H1 (cell line): ENCODE measurements around the gene LIPG. TPM values are rescaled to one million over a fixed set of nuclear protein-coding genes. Genes with fewer than 3 reads are reported as not detected.

Source experiments
- CTCF ChIA-PET: fragments of 300-600 bp; sonication (Branson Sonifier 250); formaldehyde crosslinking; loops from one replicate; lab custom pipeline; 2021; ENCODE audit not compliant: partially characterized antibody; lab: Charles Lee
- POLR2A ChIA-PET: fragments of 300-600 bp; sonication (Branson Sonifier 250); formaldehyde crosslinking; loops from one replicate; lab custom pipeline; 2021; ENCODE audit warnings: inconsistent platforms; ENCODE audit not compliant: partially characterized antibody; lab: Charles Lee
- DNase-seq, 2 experiments: peaks; one replicate each; pipeline versions ENCODE4 v3.0.0 to v3.0.0-alpha.2; 2010 to 2022; ENCODE audit warnings: low spot score in 2 of 2, low read depth in 1 of 2, mixed read lengths in 1 of 2
- FAIRE-seq: peaks from 2 replicates; lab custom pipeline; 2011; peaks lifted over from hg19 to GRCh38; lab: Jason Lieb, UNC
- H2AFZ ChIP-seq: 2 replicates; pipeline ENCODE4 v1.8.1; 2012; ENCODE audit warnings: low read length, inconsistent platforms
- H2AK5ac ChIP-seq: 2 replicates; pipeline ENCODE4 v1.6.1; 2013; ENCODE audit warnings: low read depth, low read length
- H2BK120ac ChIP-seq: replicated peaks from 2 replicates; pipeline ENCODE3; 2013; ENCODE audit warnings: low read depth, low read length, inconsistent platforms
- H2BK12ac ChIP-seq: 2 replicates; pipeline ENCODE4 v1.6.1; 2013; ENCODE audit warnings: low read depth, low read length
- H2BK15ac ChIP-seq: 2 replicates; pipeline ENCODE4 v1.6.1; 2013; ENCODE audit warnings: low read length
- H2BK20ac ChIP-seq: 2 replicates; pipeline ENCODE4 v1.6.1; 2013; ENCODE audit warnings: low read length
- H2BK5ac ChIP-seq: 2 replicates; pipeline ENCODE4 v1.6.1; 2013; ENCODE audit warnings: low read depth, low read length
- H3K14ac ChIP-seq: 2 replicates; pipeline ENCODE4 v1.6.1; 2013; ENCODE audit warnings: inconsistent platforms; ENCODE audit not compliant: insufficient read length
- H3K18ac ChIP-seq: 2 replicates; pipeline ENCODE4 v1.6.1; 2013; ENCODE audit warnings: low read length; ENCODE audit errors: extremely low read depth
- H3K23ac ChIP-seq: 2 replicates; pipeline ENCODE4 v1.6.1; 2013; ENCODE audit warnings: inconsistent platforms; ENCODE audit not compliant: insufficient read length
- H3K23me2 ChIP-seq: 2 replicates; pipeline ENCODE4 v1.6.1; 2013; ENCODE audit warnings: low read depth, low read length
- H3K27ac ChIP-seq: 2 replicates; pipeline ENCODE4 v1.6.1; 2011; ENCODE audit warnings: low read depth, low read length, inconsistent platforms
- H3K27me3 ChIP-seq, 4 experiments: replicated peaks in 1 of 4; 1 replicate in 1 of 4; 2 replicates in 3 of 4; pipeline versions ENCODE4 v1.6.1 to v1.8.1; 2011 to 2013; ENCODE audit warnings: low read length in 3 of 4, mild to moderate bottlenecking in 3 of 4, inconsistent platforms in 2 of 4, mixed read lengths in 2 of 4, moderate library complexity in 1 of 4; ENCODE audit not compliant: control insufficient read depth in 3 of 4, insufficient read depth in 3 of 4; ENCODE audit errors: extremely low read depth in 1 of 4
- H3K36me3 ChIP-seq, 4 experiments: 2 replicates each; pipeline versions ENCODE4 v1.6.1 to v1.8.1; 2011 to 2013; ENCODE audit warnings: mild to moderate bottlenecking in 4 of 4, low read length in 3 of 4, moderate library complexity in 2 of 4, control low read depth in 1 of 4, inconsistent platforms in 1 of 4; ENCODE audit not compliant: insufficient read depth in 4 of 4, control insufficient read depth in 2 of 4
- H3K4ac ChIP-seq: replicated peaks from 2 replicates; pipeline ENCODE3; 2013; ENCODE audit warnings: low read length, low read depth, mixed read lengths, inconsistent platforms; ENCODE audit not compliant: insufficient read length
- H3K4me1 ChIP-seq, 4 experiments: replicated peaks in 1 of 4; 1 replicate in 1 of 4; 2 replicates in 3 of 4; pipeline versions ENCODE4 v1.6.1 to v1.8.1; 2011 to 2013; ENCODE audit warnings: low read length in 3 of 4, inconsistent platforms in 2 of 4, mixed read lengths in 1 of 4; ENCODE audit not compliant: insufficient read depth in 4 of 4, control insufficient read depth in 3 of 4
- H3K4me2 ChIP-seq, 2 experiments: 2 replicates each; pipeline versions ENCODE4 v1.6.1 to v1.8.1; 2011 to 2013; ENCODE audit warnings: low read depth in 2 of 2, low read length in 2 of 2, control low read depth in 1 of 2, inconsistent platforms in 1 of 2, mild to moderate bottlenecking in 1 of 2; ENCODE audit not compliant: insufficient read depth in 1 of 2
- H3K4me3 ChIP-seq, 4 experiments: fragments of 200-600, 300-600 bp in 1 of 4; sonication (generic), shearing (Covaris generic), sonication (Bioruptor Twin) in 1 of 4; 2 replicates each; pipeline versions ENCODE4 v1.5.1 to v1.8.1; 2011 to 2016; ENCODE audit warnings: low read length in 4 of 4, low read depth in 3 of 4, control low read depth in 2 of 4, inconsistent platforms in 2 of 4, mild to moderate bottlenecking in 2 of 4, mixed read lengths in 1 of 4, moderate library complexity in 1 of 4; ENCODE audit not compliant: insufficient read depth in 2 of 4; ENCODE audit errors: extremely low read depth in 1 of 4
- H3K56ac ChIP-seq: replicated peaks from 2 replicates; pipeline ENCODE3; 2013; ENCODE audit warnings: low read depth, mild to moderate bottlenecking, mixed read lengths, low read length, inconsistent platforms; ENCODE audit not compliant: insufficient read length
- H3K79me1 ChIP-seq: 2 replicates; pipeline ENCODE4 v1.6.1; 2013; ENCODE audit warnings: low read depth, low read length, control low read depth
- H3K79me2 ChIP-seq, 2 experiments: 2 replicates each; pipeline versions ENCODE4 v1.6.1 to v1.8.1; 2012 to 2013; ENCODE audit warnings: low read length in 2 of 2, mild to moderate bottlenecking in 2 of 2, inconsistent platforms in 1 of 2; ENCODE audit not compliant: insufficient read depth in 2 of 2, control insufficient read depth in 1 of 2
- H3K9ac ChIP-seq, 4 experiments: replicated peaks in 1 of 4; 1 replicate in 1 of 4; 2 replicates in 3 of 4; pipeline versions ENCODE4 v1.6.1 to v1.8.1; 2011 to 2013; ENCODE audit warnings: low read depth in 3 of 4, low read length in 3 of 4, control low read depth in 2 of 4, mild to moderate bottlenecking in 2 of 4, moderate library complexity in 2 of 4, inconsistent platforms in 1 of 4; ENCODE audit errors: extremely low read depth in 1 of 4
- H3K9me3 ChIP-seq, 2 experiments: 2 replicates each; pipeline versions ENCODE4 v1.6.1 to v1.8.1; 2012 to 2013; ENCODE audit warnings: mild to moderate bottlenecking in 2 of 2, moderate library complexity in 2 of 2, control low read depth in 1 of 2, inconsistent platforms in 1 of 2, low read depth in 1 of 2, low read length in 1 of 2, mixed read lengths in 1 of 2; ENCODE audit not compliant: insufficient read depth in 2 of 2
- H4K20me1 ChIP-seq, 2 experiments: replicated peaks in 1 of 2; 2 replicates each; pipeline versions ENCODE3 to v1.8.1; 2011 to 2013; ENCODE audit warnings: inconsistent platforms in 2 of 2, low read length in 2 of 2, mild to moderate bottlenecking in 1 of 2; ENCODE audit not compliant: insufficient read depth in 2 of 2, control insufficient read depth in 1 of 2
- H4K5ac ChIP-seq: 2 replicates; pipeline ENCODE4 v1.6.1; 2013; ENCODE audit warnings: low read length, low read depth, mixed read lengths, inconsistent platforms; ENCODE audit not compliant: insufficient read length
- H4K8ac ChIP-seq: 2 replicates; pipeline ENCODE4 v1.8.0; 2013; ENCODE audit warnings: mild to moderate bottlenecking, moderate library complexity, low read length, inconsistent platforms; ENCODE audit not compliant: insufficient read depth; ENCODE audit errors: extremely low read depth
- H4K91ac ChIP-seq: replicated peaks from 2 replicates; pipeline ENCODE3; 2013; ENCODE audit warnings: low read length, mixed read lengths, inconsistent platforms; ENCODE audit not compliant: insufficient read length
- SUZ12 ChIP-seq: fragments of 200-600 bp; sonication (generic); IDR thresholded peaks from 2 replicates; pipeline ENCODE4 v1.6.1; 2012; ENCODE audit warnings: mild to moderate bottlenecking, inconsistent platforms, low read length, moderate library complexity, mixed read lengths
- WGBS, 2 experiments: shearing (Covaris generic) in 1 of 2; methylation state at CpG; one replicate each; pipeline versions ENCODE4 v1.1.6 to v1.1.7; 2013 to 2015; ENCODE audit warnings: low lambda C conversion rate in 2 of 2, mixed read lengths in 2 of 2, inconsistent platforms in 1 of 2, low coverage in 1 of 2, missing lambda C conversion rate in 1 of 2; ENCODE audit not compliant: insufficient replicate concordance in 2 of 2, insufficient coverage in 1 of 2, insufficient read length in 1 of 2; ENCODE audit errors: extremely low coverage in 1 of 2, missing lambda C conversion rate in 1 of 2; 5-methylcytosine and 5-hydroxymethylcytosine counted together
- polyA plus RNA-seq, 7 experiments: library from polyadenylated mRNA; depleted of rRNA in 3 of 7; stranded (reverse) in 5 of 7; unstranded in 2 of 7; fragments of >200 nt in 5 of 7; fragments of 200-250 nt in 2 of 7; gene quantifications; 1 replicate in 5 of 7; 2 replicates in 1 of 7; 4 replicates in 1 of 7; pipeline versions ENCODE4 v1.2.1 to v1.2.3, GENCODE V29; 2011 to 2013; ENCODE audit warnings: missing spikeins in 2 of 7, mixed read lengths in 2 of 7
- total RNA-seq: library from RNA; stranded (reverse); fragmentation: NEBNext Ultra II Directional; extraction: Animal tissue kit (Norgen Biotek cat#: 25700); gene quantifications from 2 replicates; pipeline ENCODE4 v1.2.1, GENCODE V29; 2021

LIPG gene
- total and polyA plus RNA-seq, 2 of the 8 experiments (the other 6 are each of a cell fraction or from before 2014, with no cell fraction given), result 9.2 to 9.8 TPM

DNA sequence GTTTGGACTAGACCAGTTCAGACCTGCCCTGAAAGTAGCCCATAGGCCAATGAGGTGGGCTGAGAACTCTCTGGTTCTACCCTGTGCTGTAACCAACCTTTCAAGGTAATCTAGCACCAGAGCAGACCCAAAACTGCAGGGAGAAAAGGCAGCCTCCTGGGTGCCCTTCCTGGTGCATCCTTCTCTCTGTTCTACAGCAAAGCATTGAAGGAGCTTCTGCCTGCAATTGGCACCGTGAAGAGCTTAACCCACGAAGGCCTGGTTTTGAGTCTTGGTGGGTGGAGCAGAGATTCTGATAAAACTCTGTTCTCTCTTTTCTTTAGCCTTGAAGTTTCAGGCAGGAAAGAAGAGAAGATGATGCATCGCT is 55.5 kb downstream of the LIPG start:
- Histone ChIP-seq H4K91ac (no peak overlapping the region), H2BK12ac (no peak overlapping the region), H3K9ac (no peak overlapping the region), H3K23me2 (no peaks in the 10 kb centered on the region), H2BK20ac (no peak overlapping the region), H3K4me2 (no peak overlapping the region), H3K9me3 (no peaks in the 10 kb centered on the region), H3K36me3 (no peaks in the 10 kb centered on the region), H3K14ac (no peak overlapping the region), H3K4ac (no peak overlapping the region), H4K20me1 (no peaks in the 10 kb centered on the region), H2BK5ac (no peak overlapping the region), H2AK5ac (no peak overlapping the region), H3K27me3 (peaks cover 0 to 2% (median 0%) of the 10 kb centered on the region in 4 experiments; a peak in 1 of 7 replicates), H2BK120ac (no peak overlapping the region), H2BK15ac (no peak overlapping the region), H4K8ac (peak overlapping the region; percentile 62; the same call in 1 of the 2 replicates), H3K79me1 (no peaks in the 10 kb centered on the region), H4K5ac (no peak overlapping the region), H3K56ac (no peak overlapping the region), H3K4me1 (peaks cover 9 to 19% (median 13%) of the 10 kb centered on the region in 4 experiments), H3K4me3 (no peak overlapping the region), H3K27ac (no peak overlapping the region), H3K79me2 (no peaks in the 10 kb centered on the region), H3K18ac (no peak overlapping the region; the same call in 1 of the 2 replicates), H2AFZ (no peak overlapping the region), H3K23ac (no peak overlapping the region)
- ChIA-PET POLR2A (interaction anchor here (1.4 kb wide), 2 partner anchors 11 to 130 kb away, joined by 3 read pairs; partner anchors contain the start of gene C18orf32), CTCF (interaction anchor here (0.7 to 9.3 kb wide), 4 partner anchors 10 to 112 kb away, joined by 3 to 53 read pairs (median 4); no protein-coding TSS in a partner anchor)
- WGBS, 2 experiments, result 91% methylated on average over 3 of the region's 3 CpGs; no CpG with 5 or more reads in 1 of the 2 experiments
- no peak for FAIRE-seq
- no peak for TF ChIP-seq SUZ12
- no peak for DNase-seq
